ENCODE results near the gene GAD1. TPM values are rescaled to one million over a fixed set of nuclear protein-coding genes. Genes with fewer than 3 reads are reported as not detected.

Gene GAD1
- total and polyA plus RNA-seq, 10 of the 15 experiments (the other 5 are each of a cell fraction or from before 2014, with no cell fraction given), result 0.04 to 3.4 (median 0.42) TPM

DNA sequence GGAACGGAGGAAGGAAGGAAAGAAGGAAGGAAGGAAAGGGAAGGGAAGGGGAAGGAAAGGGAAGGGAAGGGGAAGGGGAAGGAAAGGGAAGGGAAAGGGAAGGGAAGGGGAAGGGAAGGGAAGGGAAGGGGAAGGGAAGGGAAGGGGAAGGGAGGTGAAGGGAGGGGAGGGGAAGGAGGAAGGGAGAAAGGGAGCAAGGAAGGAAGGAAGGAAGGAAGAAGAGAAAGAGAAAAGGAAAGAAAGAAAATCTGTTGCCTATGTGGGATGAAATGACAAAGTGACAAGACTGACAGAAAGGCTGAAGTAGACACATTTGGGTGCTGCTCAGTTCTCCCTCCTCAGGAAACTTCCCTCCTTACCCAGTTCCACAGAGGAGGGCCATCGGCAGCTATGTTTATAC is 66.1 kb downstream of the GAD1 start:
- in situ Hi-C loops (cut with MboI), result no loop called here
- WGBS (ENCODE audit: insufficient coverage, insufficient replicate concordance, low lambda C conversion rate, missing lambda C conversion rate), result 50% methylated on average over 2 of the region's 2 CpGs
- no peak for FAIRE-seq

More for the DNA sequence above, 66.1 kb downstream of the GAD1 start:
- Histone ChIP-seq H3K36me3 (ENCODE audit: control insufficient read depth in 2 of 2, insufficient read depth in 2 of 2, low read length in 1 of 2) (no peaks in the 10 kb centered on the region), H3K79me2 (ENCODE audit: control insufficient read depth, insufficient read depth, low read length) (no peaks in the 10 kb centered on the region), H3K9ac (ENCODE audit: control insufficient read depth, insufficient read depth, low read length) (no peak overlapping the region), H4K20me1 (ENCODE audit: control insufficient read depth, insufficient read depth) (no peaks in the 10 kb centered on the region), H3K27ac (ENCODE audit: control insufficient read depth, insufficient read depth) (no peak overlapping the region), H3K27me3 (replicated peaks in 1 of 2; ENCODE audit: control insufficient read depth in 2 of 2, insufficient read depth in 2 of 2, low read length in 1 of 2) (no peaks in the 10 kb centered on the region; a peak in 1 of 4 replicates), H3K4me2 (ENCODE audit: control insufficient read depth, insufficient read depth) (no peak overlapping the region), H3K4me1 (ENCODE audit: control insufficient read depth, insufficient read depth, low read length) (no peaks in the 10 kb centered on the region), H3K4me3 (no peak overlapping the region), H3K9me3 (replicated peaks; ENCODE audit: control insufficient read depth, insufficient read depth, low read length) (no peaks in the 10 kb centered on the region), H2AFZ (ENCODE audit: control insufficient read depth, low read depth, low read length) (no peak overlapping the region)
- ChIA-PET RAD21 (ENCODE audit: unreplicated experiment) (no interaction called here), CTCF (interaction anchor here (0.5 to 4.5 kb wide), 3 partner anchors 10 to 705 kb away, joined by 3 to 30 read pairs (median 3); partner anchors contain the start of gene GORASP2), POLR2A (no interaction called here), SMC1A (ENCODE audit: uncharacterized antibody, unreplicated experiment) (interaction anchor here (0.6 to 1.7 kb wide), 2 partner anchors 7 to 13 kb away, joined by 3 to 5 read pairs; no protein-coding TSS in a partner anchor)
- TF ChIP-seq LARP7 (IDR thresholded peaks at IDR 0.05), result no peak
- TF ChIP-seq MTA2 (IDR thresholded peaks at IDR 0.05; ENCODE audit: low read depth), result no peak
- TF ChIP-seq, protein P1, sequence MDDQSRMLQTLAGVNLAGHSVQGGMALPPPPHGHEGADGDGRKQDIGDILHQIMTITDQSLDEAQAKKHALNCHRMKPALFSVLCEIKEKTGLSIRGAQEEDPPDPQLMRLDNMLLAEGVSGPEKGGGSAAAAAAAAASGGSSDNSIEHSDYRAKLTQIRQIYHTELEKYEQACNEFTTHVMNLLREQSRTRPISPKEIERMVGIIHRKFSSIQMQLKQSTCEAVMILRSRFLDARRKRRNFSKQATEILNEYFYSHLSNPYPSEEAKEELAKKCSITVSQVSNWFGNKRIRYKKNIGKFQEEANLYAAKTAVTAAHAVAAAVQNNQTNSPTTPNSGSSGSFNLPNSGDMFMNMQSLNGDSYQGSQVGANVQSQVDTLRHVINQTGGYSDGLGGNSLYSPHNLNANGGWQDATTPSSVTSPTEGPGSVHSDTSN (IDR thresholded peaks at IDR 0.05; ENCODE audit: insufficient replicate concordance, low read depth, low read length), result no peak
- TF ChIP-seq FOS (IDR thresholded peaks at IDR 0.05; ENCODE audit: borderline replicate concordance, extremely low read depth, insufficient read length), result no peak
- TF ChIP-seq, protein P2, sequence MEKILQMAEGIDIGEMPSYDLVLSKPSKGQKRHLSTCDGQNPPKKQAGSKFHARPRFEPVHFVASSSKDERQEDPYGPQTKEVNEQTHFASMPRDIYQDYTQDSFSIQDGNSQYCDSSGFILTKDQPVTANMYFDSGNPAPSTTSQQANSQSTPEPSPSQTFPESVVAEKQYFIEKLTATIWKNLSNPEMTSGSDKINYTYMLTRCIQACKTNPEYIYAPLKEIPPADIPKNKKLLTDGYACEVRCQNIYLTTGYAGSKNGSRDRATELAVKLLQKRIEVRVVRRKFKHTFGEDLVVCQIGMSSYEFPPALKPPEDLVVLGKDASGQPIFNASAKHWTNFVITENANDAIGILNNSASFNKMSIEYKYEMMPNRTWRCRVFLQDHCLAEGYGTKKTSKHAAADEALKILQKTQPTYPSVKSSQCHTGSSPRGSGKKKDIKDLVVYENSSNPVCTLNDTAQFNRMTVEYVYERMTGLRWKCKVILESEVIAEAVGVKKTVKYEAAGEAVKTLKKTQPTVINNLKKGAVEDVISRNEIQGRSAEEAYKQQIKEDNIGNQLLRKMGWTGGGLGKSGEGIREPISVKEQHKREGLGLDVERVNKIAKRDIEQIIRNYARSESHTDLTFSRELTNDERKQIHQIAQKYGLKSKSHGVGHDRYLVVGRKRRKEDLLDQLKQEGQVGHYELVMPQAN (conservative IDR thresholded peaks at IDR 0.05), result no peak
- no peak for TF ChIP-seq TBL1XR1 (IDR thresholded peaks at IDR 0.05; ENCODE audit: low read depth, low read length)
- TF ChIP-seq SREBF1 (IDR thresholded peaks at IDR 0.05; ENCODE audit: low read length), result no peak
- TF ChIP-seq, protein P3, sequence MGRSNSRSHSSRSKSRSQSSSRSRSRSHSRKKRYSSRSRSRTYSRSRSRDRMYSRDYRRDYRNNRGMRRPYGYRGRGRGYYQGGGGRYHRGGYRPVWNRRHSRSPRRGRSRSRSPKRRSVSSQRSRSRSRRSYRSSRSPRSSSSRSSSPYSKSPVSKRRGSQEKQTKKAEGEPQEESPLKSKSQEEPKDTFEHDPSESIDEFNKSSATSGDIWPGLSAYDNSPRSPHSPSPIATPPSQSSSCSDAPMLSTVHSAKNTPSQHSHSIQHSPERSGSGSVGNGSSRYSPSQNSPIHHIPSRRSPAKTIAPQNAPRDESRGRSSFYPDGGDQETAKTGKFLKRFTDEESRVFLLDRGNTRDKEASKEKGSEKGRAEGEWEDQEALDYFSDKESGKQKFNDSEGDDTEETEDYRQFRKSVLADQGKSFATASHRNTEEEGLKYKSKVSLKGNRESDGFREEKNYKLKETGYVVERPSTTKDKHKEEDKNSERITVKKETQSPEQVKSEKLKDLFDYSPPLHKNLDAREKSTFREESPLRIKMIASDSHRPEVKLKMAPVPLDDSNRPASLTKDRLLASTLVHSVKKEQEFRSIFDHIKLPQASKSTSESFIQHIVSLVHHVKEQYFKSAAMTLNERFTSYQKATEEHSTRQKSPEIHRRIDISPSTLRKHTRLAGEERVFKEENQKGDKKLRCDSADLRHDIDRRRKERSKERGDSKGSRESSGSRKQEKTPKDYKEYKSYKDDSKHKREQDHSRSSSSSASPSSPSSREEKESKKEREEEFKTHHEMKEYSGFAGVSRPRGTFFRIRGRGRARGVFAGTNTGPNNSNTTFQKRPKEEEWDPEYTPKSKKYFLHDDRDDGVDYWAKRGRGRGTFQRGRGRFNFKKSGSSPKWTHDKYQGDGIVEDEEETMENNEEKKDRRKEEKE (IDR thresholded peaks at IDR 0.05), result no peak
- intact Hi-C loops (cut with micrococcal nuclease; ENCODE audit: unreplicated experiment), result no loop called here
- no peak for ATAC-seq
- no peak for DNase-seq (ENCODE audit: low read depth, low spot score)
- no TSS peak for BruUV-seq (replicated peaks)
